ENCODE measurements around the gene FXYD6. TPM values are rescaled to one million over a fixed set of nuclear protein-coding genes. Genes with fewer than 3 reads are reported as not detected.

FXYD6 gene
- total and polyA plus RNA-seq, 5 experiments from 2014 or later: not detected

DNA sequence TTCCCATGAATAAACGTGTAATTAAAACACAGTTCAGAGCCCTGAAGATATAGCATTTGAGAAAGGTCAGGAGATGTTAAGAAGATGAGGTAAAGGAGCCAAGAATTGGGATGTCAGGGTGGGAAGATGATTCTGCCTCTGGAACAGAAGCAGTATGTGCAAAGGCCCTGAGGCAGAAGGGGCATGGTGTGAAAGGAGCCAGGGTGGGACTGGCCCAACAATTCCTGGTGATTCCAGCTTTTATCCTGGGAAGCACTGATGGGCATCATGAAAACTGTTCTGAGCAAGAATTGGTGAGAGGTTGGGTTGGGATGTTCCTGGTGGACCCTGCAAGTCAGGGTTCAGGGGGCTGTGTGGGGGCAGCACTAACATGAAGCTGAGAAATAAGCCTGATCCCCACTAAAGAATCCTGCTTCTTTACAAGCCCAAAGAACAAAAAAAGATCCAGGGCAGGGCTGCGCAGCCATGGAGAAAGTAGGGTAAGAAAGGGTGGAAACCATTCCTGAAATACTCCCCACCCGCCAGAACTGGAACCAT, 2.5 kb upstream of the FXYD6 start:
- H3K27me3 Mint-ChIP-seq: peaks cover 35 to 71% (median 48%) of the 10 kb centered on the region in 5 donors
- no peak overlapping the region for H3K27ac Mint-ChIP-seq
- DNase-seq: peak in 1 of 10 donors; percentile 6
- H3K9me3 Mint-ChIP-seq: peaks cover 0 to 1% (median 0%) of the 10 kb centered on the region in 9 donors
- H3K4me3 Mint-ChIP-seq: no peak overlapping the region
- POLR2A ChIA-PET: interaction anchor here (0.9 kb wide), 1 partner anchor 73 kb away, joined by 4 read pairs; no protein-coding TSS in a partner anchor
- H3K4me1 Mint-ChIP-seq: peaks cover 16 to 29% (median 25%) of the 10 kb centered on the region in 4 donors
- H3K36me3 Mint-ChIP-seq: peaks cover 0 to 2% (median 0%) of the 10 kb centered on the region in 3 donors
- no peak for ATAC-seq

DNA sequence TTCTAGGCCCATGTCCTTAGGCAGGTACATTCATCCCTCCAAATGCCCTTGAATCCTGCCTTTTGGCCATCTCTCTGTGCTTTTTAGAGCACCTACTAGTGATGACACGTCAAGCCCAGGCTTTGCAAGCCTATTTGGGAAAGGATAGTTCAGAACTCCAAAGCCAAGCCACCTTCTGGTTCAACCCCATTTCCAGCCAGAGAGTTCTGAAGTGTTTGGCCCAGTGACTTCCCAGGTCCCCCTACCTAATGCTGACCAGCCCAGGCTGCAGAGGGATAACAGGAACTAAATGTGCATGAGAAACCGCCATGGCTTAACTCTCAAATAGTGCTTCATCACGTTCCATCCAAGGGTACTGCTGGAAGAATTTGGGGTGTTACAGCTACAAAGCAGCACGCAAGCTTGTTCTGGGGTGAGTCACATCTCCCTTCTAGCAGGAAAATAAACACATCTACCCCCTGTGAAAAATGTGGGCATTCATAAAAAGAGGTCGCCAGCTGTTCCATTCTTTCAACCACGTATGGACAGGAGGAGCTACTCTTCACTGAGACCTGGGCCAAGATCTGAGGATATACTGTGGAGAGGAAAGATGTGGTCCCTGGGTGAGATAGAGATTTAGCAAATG, 2.0 kb upstream of the FXYD6 start:
- Mint-ChIP-seq H3K27me3 (peaks cover 39 to 77% (median 53%) of the 10 kb centered on the region in 5 donors), H3K4me1 (peaks cover 19 to 35% (median 29%) of the 10 kb centered on the region in 4 donors), H3K36me3 (peaks cover 0 to 2% (median 0%) of the 10 kb centered on the region in 3 donors), H3K4me3 (peak overlapping the region in 4 of 10 donors; percentile 9 to 69 (median 34)), H3K9me3 (peaks cover 0 to 1% (median 0%) of the 10 kb centered on the region in 9 donors), H3K27ac (no peak overlapping the region)
- ATAC-seq (no peak), DNase-seq (no peak)
- POLR2A ChIA-PET: no interaction called here

DNA sequence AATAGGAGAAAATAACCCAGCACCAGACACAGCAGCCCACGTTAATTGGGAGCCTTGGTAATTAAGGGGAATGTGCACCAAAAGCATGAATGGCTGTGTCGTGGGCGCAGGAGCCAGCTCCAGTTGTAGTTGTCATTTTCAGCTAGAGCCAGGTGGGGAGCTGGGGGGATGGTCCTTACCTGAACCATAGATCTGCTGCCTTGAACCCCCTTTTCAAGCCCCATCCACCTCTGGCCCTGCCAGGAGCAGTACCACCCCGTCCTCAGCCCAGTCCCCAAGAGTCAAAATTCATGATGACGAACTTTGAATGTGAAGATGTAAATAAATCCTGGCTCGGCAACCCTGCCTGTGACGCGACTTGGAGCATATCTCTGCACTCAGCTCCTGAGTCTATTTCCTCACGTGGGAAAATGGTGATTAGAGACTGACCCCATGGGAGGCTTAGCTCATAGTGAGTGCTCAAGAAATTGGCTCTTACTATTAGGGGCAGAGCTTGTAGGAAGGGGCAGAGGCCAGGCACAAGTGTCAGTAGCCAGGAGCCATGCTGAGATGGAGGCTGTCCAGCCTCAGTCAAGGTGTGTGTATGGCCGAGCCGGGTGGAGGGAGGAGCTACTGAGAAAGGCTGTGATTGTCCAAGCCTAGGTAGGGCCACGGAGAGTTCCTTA, 794 bp upstream of the FXYD6 start:
- Mint-ChIP-seq H3K36me3 (peaks cover 0 to 2% (median 0%) of the 10 kb centered on the region in 3 donors), H3K4me3 (peak overlapping the region; percentile 65 to 83 (median 76)), H3K4me1 (peaks cover 21 to 42% (median 34%) of the 10 kb centered on the region in 4 donors), H3K27me3 (peaks cover 41 to 85% (median 60%) of the 10 kb centered on the region in 5 donors), H3K27ac (peak overlapping the region in 2 of 10 donors; percentile 18 to 35), H3K9me3 (peaks cover 0 to 1% (median 0%) of the 10 kb centered on the region in 9 donors)
- ATAC-seq (no peak), DNase-seq (peak in 1 of 10 donors; percentile 13)
- POLR2A ChIA-PET: no interaction called here

DNA sequence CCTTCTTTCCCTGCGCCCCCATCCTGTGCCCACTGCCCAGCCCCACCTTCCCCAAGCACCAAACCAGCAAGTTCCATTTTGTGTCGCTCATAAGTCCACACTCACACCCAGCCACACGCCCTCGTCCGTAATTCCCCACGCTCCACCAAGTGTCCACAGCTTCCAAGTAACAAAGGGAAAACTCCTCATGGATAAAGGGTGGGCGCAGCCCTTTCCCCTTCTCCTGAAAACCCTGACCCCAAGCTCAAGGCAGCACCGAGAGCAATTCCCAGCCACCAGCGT, 458 bp downstream of the FXYD6 start:
- peak overlapping the region; percentile 72 to 97 (median 88) for H3K4me3 Mint-ChIP-seq
- H3K9me3 Mint-ChIP-seq: peaks cover 0 to 1% (median 0%) of the 10 kb centered on the region in 9 donors
- H3K27me3 Mint-ChIP-seq: peaks cover 41 to 78% (median 67%) of the 10 kb centered on the region in 5 donors
- H3K4me1 Mint-ChIP-seq: peaks cover 21 to 42% (median 34%) of the 10 kb centered on the region in 4 donors
- H3K27ac Mint-ChIP-seq: peak overlapping the region in 7 of 10 donors; percentile 55 to 88 (median 79)
- POLR2A ChIA-PET: interaction anchor here (1.0 kb wide), 1 partner anchor 71 kb away, joined by 3 read pairs; no protein-coding TSS in a partner anchor
- DNase-seq: peak in 1 of 10 donors; percentile 12
- ATAC-seq: peak; percentile 17 to 40
- peaks cover 0 to 2% (median 0%) of the 10 kb centered on the region in 3 donors for H3K36me3 Mint-ChIP-seq

DNA sequence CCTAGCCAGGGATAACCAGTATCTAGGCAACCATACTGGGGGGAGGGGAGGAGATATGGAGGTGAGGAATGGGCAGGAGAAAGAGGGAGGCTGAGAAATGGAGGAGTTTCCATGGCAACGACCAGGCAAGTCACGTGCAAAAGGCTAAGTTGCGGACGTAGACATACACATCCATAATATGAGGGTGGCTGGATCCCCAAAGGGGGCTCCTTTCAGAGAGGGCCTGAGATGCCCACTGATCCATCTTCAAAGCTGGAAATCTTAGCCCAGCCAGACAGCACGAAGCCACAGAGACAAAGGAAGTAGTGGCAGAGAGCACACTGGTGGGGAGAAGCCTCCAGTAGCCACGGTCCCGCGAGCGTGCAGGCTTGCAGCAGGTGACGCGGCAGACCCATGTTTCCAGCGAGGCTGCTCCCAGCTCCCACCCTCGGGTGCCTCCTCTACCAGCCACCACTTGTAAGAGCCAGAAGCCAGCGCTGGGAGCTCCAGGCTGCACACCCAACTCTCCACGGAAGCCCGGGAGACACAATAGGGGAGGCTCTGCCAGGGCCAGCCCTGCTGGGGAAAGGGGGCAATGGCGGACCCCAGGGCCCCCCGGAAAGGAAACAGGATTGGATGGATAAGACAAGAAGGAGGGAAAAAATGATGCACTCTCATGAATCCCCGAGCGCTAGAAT, 938 bp downstream of the FXYD6 start:
- Mint-ChIP-seq H3K27ac (peak overlapping the region in 5 of 10 donors; percentile 2 to 88 (median 55)), H3K27me3 (peaks cover 41 to 73% (median 67%) of the 10 kb centered on the region in 5 donors)
- POLR2A ChIA-PET: interaction anchor here (0.6 to 1.0 kb wide), 2 partner anchors 71 to 351 kb away, joined by 3 read pairs; no protein-coding TSS in a partner anchor

DNA sequence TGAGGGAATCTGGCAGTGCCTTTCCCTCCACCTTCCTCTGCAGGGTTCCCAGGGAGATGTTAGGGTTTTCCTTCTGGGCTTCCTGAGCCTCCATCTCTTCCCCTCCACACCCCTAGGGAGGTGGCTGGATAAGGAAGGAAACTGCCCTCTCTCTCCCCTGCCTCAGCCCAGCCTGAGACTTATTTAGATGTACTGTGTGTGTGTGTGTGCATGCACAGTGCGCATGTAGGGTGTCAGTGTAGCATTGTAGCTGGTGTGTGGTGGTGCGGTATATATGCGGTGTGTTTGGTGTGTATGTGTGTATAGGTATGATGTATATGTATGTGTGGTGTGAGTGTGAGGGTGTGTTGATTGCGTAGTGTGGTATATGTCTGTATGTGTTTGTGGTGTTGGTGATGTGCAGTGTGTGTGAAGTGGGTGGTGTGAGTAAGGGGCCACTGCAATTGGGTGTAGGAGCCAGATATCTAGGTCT, 1.5 kb downstream of the FXYD6 start:
- POLR2A ChIA-PET: interaction anchor here (0.6 to 1.0 kb wide), 2 partner anchors 72 to 352 kb away, joined by 3 read pairs; no protein-coding TSS in a partner anchor
- peak in 1 of 10 donors; percentile 7 for DNase-seq
- peak in 1 of 2 donors; percentile 6 for ATAC-seq
- H3K27me3 Mint-ChIP-seq: peaks cover 41 to 67% (median 62%) of the 10 kb centered on the region in 5 donors
- H3K4me3 Mint-ChIP-seq: peak overlapping the region; percentile 42 to 97 (median 86)
- H3K36me3 Mint-ChIP-seq: peaks cover 0 to 2% (median 0%) of the 10 kb centered on the region in 3 donors
- peak overlapping the region in 2 of 10 donors; percentile 2 to 55 for H3K27ac Mint-ChIP-seq
- peaks cover 21 to 42% (median 34%) of the 10 kb centered on the region in 4 donors for H3K4me1 Mint-ChIP-seq
- peaks cover 0 to 1% (median 0%) of the 10 kb centered on the region in 9 donors for H3K9me3 Mint-ChIP-seq

More for the DNA sequence above, 938 bp downstream of the FXYD6 start:
- H3K4me3 Mint-ChIP-seq: peak overlapping the region; percentile 72 to 97 (median 88)
- DNase-seq (peak in 7 of 10 donors; percentile 4 to 42 (median 31)), ATAC-seq (peak; percentile 72 to 76)
- peaks cover 0 to 1% (median 0%) of the 10 kb centered on the region in 9 donors for H3K9me3 Mint-ChIP-seq
- H3K36me3 Mint-ChIP-seq: peaks cover 0 to 2% (median 0%) of the 10 kb centered on the region in 3 donors
- H3K4me1 Mint-ChIP-seq: peaks cover 21 to 42% (median 34%) of the 10 kb centered on the region in 4 donors

DNA sequence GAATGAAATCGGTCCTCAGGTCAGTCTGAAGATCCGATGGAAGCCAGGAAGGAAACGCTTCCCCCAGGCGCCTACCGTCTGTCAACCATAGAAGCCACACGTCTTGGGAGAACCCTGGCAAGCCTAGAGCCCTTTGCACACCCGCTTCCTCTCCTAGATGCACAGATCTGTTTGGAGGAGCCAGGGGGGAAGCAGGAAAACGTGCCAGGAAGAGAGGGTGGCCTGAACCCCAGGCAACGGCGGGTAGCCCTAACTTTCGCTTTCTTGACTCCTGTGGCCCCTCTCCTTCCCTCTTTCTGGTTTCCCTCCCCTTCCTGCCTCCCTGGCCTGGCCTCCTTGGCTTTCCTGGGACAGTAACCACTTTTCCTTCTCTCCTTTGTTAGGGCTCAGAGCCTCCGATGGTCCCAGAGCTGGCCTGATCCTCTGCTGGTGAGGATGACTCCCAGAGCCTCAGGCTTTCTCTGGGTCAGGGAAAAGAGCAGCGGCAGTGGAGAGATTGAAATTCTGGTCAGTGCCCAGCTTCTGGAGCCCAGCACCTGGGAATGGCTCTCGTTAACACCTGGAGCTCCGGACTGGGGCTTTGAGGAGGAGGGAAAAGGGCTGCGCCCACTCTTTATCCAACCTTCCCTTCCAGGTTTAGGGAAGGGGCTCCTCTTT, 2.1 kb downstream of the FXYD6 start:
- H3K27ac Mint-ChIP-seq: peak overlapping the region in 1 of 10 donors; percentile 72
- peaks cover 41 to 67% (median 59%) of the 10 kb centered on the region in 5 donors for H3K27me3 Mint-ChIP-seq
- H3K4me3 Mint-ChIP-seq: peak overlapping the region in 6 of 10 donors; percentile 24 to 83 (median 46)
- ATAC-seq: no peak
- H3K9me3 Mint-ChIP-seq: peaks cover 0 to 1% (median 0%) of the 10 kb centered on the region in 9 donors
- peak in 1 of 10 donors; percentile 13 for DNase-seq
- H3K4me1 Mint-ChIP-seq: peaks cover 21 to 42% (median 34%) of the 10 kb centered on the region in 4 donors
- H3K36me3 Mint-ChIP-seq: peaks cover 0 to 2% (median 0%) of the 10 kb centered on the region in 3 donors
- POLR2A ChIA-PET: no interaction called here

DNA sequence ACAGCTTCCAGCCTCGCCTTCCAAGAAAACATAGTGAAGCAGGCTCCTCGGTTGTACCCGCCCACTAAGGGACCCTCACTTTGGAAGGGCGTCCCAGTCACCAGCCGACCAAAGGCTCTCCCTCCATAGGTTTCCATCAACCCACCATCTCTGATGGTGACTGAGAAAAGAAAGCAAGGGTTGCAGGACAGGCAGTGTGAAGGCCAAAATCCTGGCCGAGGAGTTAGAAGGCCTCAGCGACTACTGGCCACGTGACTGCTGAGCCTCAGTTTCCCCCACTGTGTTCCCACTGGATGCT, 2.7 kb downstream of the FXYD6 start:
- POLR2A ChIA-PET: no interaction called here

DNA sequence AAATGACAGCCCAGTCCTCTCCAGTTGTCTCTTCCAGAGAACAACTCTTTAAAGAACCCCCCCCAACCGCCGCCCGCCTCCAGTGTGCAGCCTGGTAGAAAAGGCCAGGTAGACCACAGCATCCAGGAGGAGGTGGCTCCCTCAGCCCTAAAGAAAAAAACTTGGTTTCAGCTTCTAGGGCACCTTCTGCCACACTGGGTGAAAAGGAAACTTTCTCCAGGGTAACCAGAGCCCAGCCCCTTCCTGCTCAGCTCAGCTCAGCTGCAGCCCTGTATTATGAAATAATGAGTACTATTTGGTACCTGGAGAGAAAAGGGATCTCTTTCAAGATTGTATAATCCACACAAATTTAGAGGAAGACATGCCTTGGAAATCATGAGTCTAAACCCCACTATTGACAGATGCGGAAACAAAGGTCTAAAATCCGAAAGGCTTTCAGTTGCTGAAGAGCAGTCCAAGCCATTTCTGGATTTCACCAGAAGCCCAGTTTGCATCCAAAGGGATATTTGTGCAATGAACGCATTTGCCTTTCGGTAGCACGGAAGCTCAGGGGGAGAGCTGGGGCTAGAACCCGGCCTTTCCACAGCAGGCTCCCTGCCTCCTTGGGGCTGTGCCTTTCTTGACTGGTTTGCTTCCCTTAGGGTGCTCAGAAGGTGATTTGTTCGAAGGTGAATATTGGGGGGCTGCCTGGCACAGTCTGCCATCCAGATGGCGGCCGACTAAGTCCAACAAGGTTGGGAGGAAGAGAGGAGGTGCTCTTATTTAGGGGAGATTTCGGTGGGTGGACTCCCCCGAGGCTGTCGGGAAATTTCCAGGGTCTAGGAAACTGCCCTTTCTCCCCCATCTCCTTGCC, 3.3 kb downstream of the FXYD6 start:
- Mint-ChIP-seq H3K27ac (peak overlapping the region in 2 of 10 donors; percentile 4 to 24), H3K4me1 (peaks cover 21 to 42% (median 34%) of the 10 kb centered on the region in 4 donors), H3K9me3 (peaks cover 0 to 1% (median 0%) of the 10 kb centered on the region in 9 donors), H3K36me3 (peaks cover 0 to 2% (median 0%) of the 10 kb centered on the region in 3 donors), H3K4me3 (peak overlapping the region in 1 of 10 donors; percentile 23), H3K27me3 (peaks cover 34 to 59% (median 50%) of the 10 kb centered on the region in 5 donors)
- POLR2A ChIA-PET: no interaction called here
- no peak for ATAC-seq
- peak in 1 of 10 donors; percentile 7 for DNase-seq

More for the DNA sequence above, 2.7 kb downstream of the FXYD6 start:
- Mint-ChIP-seq H3K27ac (no peak overlapping the region), H3K27me3 (peaks cover 37 to 64% (median 56%) of the 10 kb centered on the region in 5 donors), H3K9me3 (peaks cover 0 to 1% (median 0%) of the 10 kb centered on the region in 9 donors), H3K4me1 (peaks cover 21 to 42% (median 34%) of the 10 kb centered on the region in 4 donors), H3K36me3 (peaks cover 0 to 2% (median 0%) of the 10 kb centered on the region in 3 donors), H3K4me3 (peak overlapping the region in 2 of 10 donors; percentile 28 to 34)
- ATAC-seq (no peak), DNase-seq (peak in 1 of 10 donors; percentile 3)

DNA sequence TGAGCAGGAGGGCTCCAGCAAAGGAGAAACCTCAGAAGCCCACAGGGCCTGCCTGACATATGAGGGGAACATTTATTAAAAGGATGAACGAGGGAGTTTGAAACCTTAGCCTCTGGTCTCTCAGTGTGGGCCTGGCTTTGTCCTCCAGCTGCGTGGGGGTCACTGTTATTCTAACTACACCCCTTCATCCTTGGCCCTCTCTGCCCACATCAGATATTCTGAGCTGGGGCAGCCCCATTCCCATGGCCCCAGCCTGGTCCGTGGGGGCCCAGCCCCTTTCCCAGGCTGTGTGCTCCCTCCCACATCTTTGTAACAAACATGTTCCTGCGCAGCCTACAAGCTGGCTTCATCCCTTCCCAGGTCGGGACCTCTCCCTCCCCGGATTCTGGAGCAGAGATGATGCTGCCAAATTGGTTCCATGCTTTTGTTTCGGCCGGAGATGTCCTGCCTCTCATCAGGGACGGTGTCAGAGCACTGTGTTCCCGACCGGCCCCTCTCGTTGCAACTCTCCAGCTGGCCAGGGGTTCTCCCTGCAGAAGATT, 4.0 kb downstream of the FXYD6 start:
- DNase-seq (no peak), ATAC-seq (no peak)
- H3K4me3 Mint-ChIP-seq: no peak overlapping the region
- H3K27ac Mint-ChIP-seq: no peak overlapping the region
- H3K36me3 Mint-ChIP-seq: peaks cover 0 to 2% (median 0%) of the 10 kb centered on the region in 3 donors
- H3K27me3 Mint-ChIP-seq: peaks cover 31 to 53% (median 45%) of the 10 kb centered on the region in 5 donors
- H3K9me3 Mint-ChIP-seq: peaks cover 0 to 1% (median 0%) of the 10 kb centered on the region in 9 donors
- POLR2A ChIA-PET: no interaction called here
- peaks cover 21 to 42% (median 34%) of the 10 kb centered on the region in 4 donors for H3K4me1 Mint-ChIP-seq
